Keratinocyte (primary cell): ENCODE results near the gene PLEKHJ1.

Experiments
- EZH2 ChIP-seq: IDR thresholded peaks from one replicate; pipeline ENCODE4 v1.6.1; 2012; ENCODE audit warnings: inconsistent platforms, mild to moderate bottlenecking, low read length, moderate library complexity
- TF ChIP-seq, protein P1 (sequence below), 3 experiments: IDR thresholded peaks in 1 of 3; conservative IDR thresholded peaks in 1 of 3; optimal IDR thresholded peaks in 1 of 3; 2 replicates in 2 of 3; 3 replicates in 1 of 3; pipeline versions ENCODE3 to v1.5.1; 2011; ENCODE audit warnings: low read length in 3 of 3, mild to moderate bottlenecking in 3 of 3, moderate library complexity in 2 of 3, control low read depth in 1 of 3, inconsistent platforms in 1 of 3; ENCODE audit not compliant: insufficient read depth in 2 of 3; ENCODE audit errors: extremely low read depth in 1 of 3

DNA sequence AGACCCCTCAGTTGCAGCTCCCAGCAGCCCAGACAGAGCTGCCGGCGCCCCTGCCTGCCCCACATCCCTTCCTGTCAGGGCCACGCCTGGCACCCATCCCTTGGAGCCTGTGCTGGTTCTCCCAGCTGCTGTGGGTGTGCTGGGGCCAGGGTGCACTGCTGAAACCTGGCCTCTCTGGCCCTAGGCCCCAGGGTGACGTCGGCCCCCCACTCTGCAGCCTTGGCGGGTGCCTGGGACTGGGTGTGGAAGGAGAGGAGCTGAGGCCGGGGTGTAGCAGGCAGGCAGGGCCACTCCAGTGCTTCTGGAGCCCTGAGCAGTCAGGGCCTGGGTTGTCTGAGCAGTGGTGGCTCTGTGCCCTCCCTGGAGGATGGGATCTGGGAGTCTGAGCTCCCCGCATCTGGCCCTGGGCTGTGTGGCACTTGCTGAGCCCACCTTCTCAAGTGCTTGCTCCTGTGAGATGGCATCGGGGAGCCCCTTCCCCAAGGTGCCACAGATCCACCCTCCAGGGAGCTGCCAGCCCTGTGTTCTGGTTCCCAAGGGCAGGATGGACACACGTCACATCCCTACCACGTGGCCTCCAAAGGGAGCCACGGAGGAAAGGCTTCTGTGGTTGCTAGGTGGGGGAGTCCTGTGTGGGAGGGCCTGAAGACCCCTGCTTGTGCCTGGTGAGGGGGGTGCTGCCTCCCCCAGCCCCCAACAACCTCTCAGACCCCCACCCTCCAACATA lies 5.2 kb downstream of the PLEKHJ1 start:
- TF ChIP-seq, protein P1, sequence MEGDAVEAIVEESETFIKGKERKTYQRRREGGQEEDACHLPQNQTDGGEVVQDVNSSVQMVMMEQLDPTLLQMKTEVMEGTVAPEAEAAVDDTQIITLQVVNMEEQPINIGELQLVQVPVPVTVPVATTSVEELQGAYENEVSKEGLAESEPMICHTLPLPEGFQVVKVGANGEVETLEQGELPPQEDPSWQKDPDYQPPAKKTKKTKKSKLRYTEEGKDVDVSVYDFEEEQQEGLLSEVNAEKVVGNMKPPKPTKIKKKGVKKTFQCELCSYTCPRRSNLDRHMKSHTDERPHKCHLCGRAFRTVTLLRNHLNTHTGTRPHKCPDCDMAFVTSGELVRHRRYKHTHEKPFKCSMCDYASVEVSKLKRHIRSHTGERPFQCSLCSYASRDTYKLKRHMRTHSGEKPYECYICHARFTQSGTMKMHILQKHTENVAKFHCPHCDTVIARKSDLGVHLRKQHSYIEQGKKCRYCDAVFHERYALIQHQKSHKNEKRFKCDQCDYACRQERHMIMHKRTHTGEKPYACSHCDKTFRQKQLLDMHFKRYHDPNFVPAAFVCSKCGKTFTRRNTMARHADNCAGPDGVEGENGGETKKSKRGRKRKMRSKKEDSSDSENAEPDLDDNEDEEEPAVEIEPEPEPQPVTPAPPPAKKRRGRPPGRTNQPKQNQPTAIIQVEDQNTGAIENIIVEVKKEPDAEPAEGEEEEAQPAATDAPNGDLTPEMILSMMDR (optimal IDR thresholded peaks at IDR 0.05 in 1 of 3, IDR thresholded peaks at IDR 0.05 in 1 of 3, conservative IDR thresholded peaks at IDR 0.05 in 1 of 3; ENCODE audit: extremely low read depth in 1 of 3, insufficient read depth in 2 of 3, low read length in 3 of 3): no peak
- no peak for TF ChIP-seq EZH2
